ENCODE results near the gene UNK. TPM values are rescaled to one million over a fixed set of nuclear protein-coding genes. Genes with fewer than 3 reads are reported as not detected.
"Not testable (repeated sequence)": the region's sequence is repeated elsewhere in the genome, so short reads cannot be mapped to it uniquely, and the experiment has no call there.

The UNK gene
- total RNA-seq, 1 donor from 2014 or later: 49.7 TPM

- Mint-ChIP-seq H3K9me3 (no peaks in the 10 kb centered on the region), H3K27ac (no peak overlapping the region), H3K27me3 (no peaks in the 10 kb centered on the region), H3K36me3 (no peaks in the 10 kb centered on the region), H3K4me3 (no peak overlapping the region), H3K4me1 (ENCODE audit: unreplicated experiment) (peaks cover 10% of the 10 kb centered on the region)
- no peak for DNase-seq (ENCODE audit: extremely low spot score, unreplicated experiment)
- no peak for TF ChIP-seq CTCF (conservative IDR thresholded peaks at IDR 0.05)
These were observed 70.3 kb downstream of the UNK start for GRCh38 chr17:75854881-75855309.

GRCh38 chr17:75855310-75856061 lies 70.9 kb downstream of the UNK start, which contains the start of gene WBP2:
WBP2 (minus strand) TSS chr17:75855335; CDS start chr17:75855297, 38 bp downstream.
- Mint-ChIP-seq H3K27ac (peak within 1 kb of the TSS; percentile 71), H3K4me1 (ENCODE audit: unreplicated experiment) (peaks cover 10% of the 10 kb centered on the region), H3K9me3 (no peaks in the 10 kb centered on the region), H3K36me3 (no peaks in the 10 kb centered on the region), H3K4me3 (no peak within 1 kb of the TSS), H3K27me3 (no peaks in the 10 kb centered on the region)
- peak; percentile 67 for TF ChIP-seq CTCF (conservative IDR thresholded peaks at IDR 0.05)
- peak; percentile 95 for DNase-seq (ENCODE audit: extremely low spot score, unreplicated experiment)

- DNase-seq (ENCODE audit: extremely low spot score, unreplicated experiment): peak; percentile 84
- no peak overlapping the region for H3K4me3 Mint-ChIP-seq
- TF ChIP-seq CTCF (conservative IDR thresholded peaks at IDR 0.05): peak; percentile 2
- H3K4me1 Mint-ChIP-seq (ENCODE audit: unreplicated experiment): peaks cover 10% of the 10 kb centered on the region
- H3K9me3 Mint-ChIP-seq: no peaks in the 10 kb centered on the region
- no peaks in the 10 kb centered on the region for H3K27me3 Mint-ChIP-seq
- H3K27ac Mint-ChIP-seq: peak overlapping the region; percentile 71
- no peaks in the 10 kb centered on the region for H3K36me3 Mint-ChIP-seq
These were observed 71.6 kb downstream of the UNK start for GRCh38 chr17:75856062-75856756.

- H3K9me3 Mint-ChIP-seq; H3K27ac Mint-ChIP-seq; H3K36me3 Mint-ChIP-seq; H3K27me3 Mint-ChIP-seq; DNase-seq (ENCODE audit: extremely low spot score, unreplicated experiment); H3K4me3 Mint-ChIP-seq: not testable (repeated sequence)
- H3K4me1 Mint-ChIP-seq (ENCODE audit: unreplicated experiment): peaks cover 12% of the 10 kb centered on the region
These were observed 74.8 kb downstream of the UNK start for GRCh38 chr17:75859358-75859757.

DNA sequence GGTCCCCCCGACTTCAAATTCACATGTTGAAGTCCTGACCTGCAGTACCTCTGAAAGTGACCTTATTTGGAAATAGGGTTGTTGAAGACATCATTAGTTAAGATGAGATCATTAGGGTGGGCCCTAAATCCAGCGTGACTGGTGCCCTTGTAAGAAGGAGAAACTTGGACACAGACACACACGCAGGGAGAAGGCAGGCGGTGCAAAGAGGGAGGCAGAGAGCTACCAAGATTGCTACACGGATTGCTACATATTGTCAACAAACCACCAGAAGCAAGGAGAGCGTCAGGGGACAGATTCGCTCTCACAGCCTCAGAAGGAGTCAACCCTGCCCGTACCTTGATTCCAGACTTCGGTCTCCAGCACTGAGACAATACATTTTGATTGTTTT lies 77.3 kb downstream of the UNK start:
- DNase-seq (ENCODE audit: extremely low spot score, unreplicated experiment): no peak
- Mint-ChIP-seq H3K36me3 (no peaks in the 10 kb centered on the region), H3K4me3 (no peak overlapping the region), H3K9me3 (no peaks in the 10 kb centered on the region), H3K27ac (no peak overlapping the region), H3K27me3 (no peaks in the 10 kb centered on the region), H3K4me1 (ENCODE audit: unreplicated experiment) (peaks cover 12% of the 10 kb centered on the region)
- no peak for TF ChIP-seq CTCF (conservative IDR thresholded peaks at IDR 0.05)

DNA sequence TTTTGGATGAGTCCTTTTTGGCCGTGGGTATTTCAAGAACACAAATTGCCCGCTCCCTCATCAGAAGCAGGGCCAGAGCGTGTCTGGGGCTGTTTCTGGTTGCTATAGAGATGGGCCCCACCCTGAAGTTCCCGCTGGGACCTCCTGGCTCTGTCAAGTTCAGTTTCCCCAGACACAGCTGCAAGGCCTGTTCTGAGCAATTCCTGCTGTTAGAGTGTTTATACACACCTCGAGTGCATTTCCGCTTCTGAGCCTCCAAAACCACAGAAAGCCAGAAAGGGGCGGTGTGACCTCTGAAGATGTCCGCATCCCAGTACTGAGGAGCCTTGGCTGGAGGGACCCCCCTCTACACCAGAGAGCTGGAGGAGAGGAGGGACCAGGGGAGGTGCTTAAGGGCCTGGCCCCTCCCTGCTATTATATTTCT lies 79.9 kb downstream of the UNK start:
- Mint-ChIP-seq H3K4me3 (peak overlapping the region; percentile 39), H3K27ac (peak overlapping the region; percentile 85), H3K4me1 (ENCODE audit: unreplicated experiment) (peaks cover 12% of the 10 kb centered on the region), H3K36me3 (no peaks in the 10 kb centered on the region), H3K27me3 (no peaks in the 10 kb centered on the region), H3K9me3 (no peaks in the 10 kb centered on the region)
- DNase-seq (ENCODE audit: extremely low spot score, unreplicated experiment): no peak
- no peak for TF ChIP-seq CTCF (conservative IDR thresholded peaks at IDR 0.05)

GRCh38 chr17:75864887-75865286 lies 80.3 kb downstream of the UNK start:
- not testable (repeated sequence) for H3K36me3 Mint-ChIP-seq; H3K9me3 Mint-ChIP-seq; H3K27me3 Mint-ChIP-seq; DNase-seq (ENCODE audit: extremely low spot score, unreplicated experiment)
- Mint-ChIP-seq H3K4me1 (ENCODE audit: unreplicated experiment) (peaks cover 12% of the 10 kb centered on the region), H3K4me3 (peak overlapping the region; percentile 22), H3K27ac (peak overlapping the region; percentile 85)

GRCh38 chr17:75865404-75866188 lies 81.0 kb downstream of the UNK start:
- H3K4me1 Mint-ChIP-seq (ENCODE audit: unreplicated experiment): peaks cover 12% of the 10 kb centered on the region
- DNase-seq (ENCODE audit: extremely low spot score, unreplicated experiment); H3K27me3 Mint-ChIP-seq; H3K9me3 Mint-ChIP-seq; H3K36me3 Mint-ChIP-seq: not testable (repeated sequence)
- peak overlapping the region; percentile 85 for H3K27ac Mint-ChIP-seq
- H3K4me3 Mint-ChIP-seq: peak overlapping the region; percentile 22

Measured in type B pancreatic cell (in vitro differentiated cells).